Endothelial cell of umbilical vein (primary cell): Measurements from ENCODE around the gene PARP1. TPM values are rescaled to one million over a fixed set of nuclear protein-coding genes. Genes with fewer than 3 reads are reported as not detected.

Experiments used
- BruUV-seq: library from RNA; stranded (reverse); fragments of 400-500 nt; replicated peaks from 2 replicates; lab custom pipeline; 2021; lab: Mats Ljungman, UMichigan
- CTCF ChIA-PET: fragments of 300-600, 350-600 bp; sonication (Branson Sonifier 250); formaldehyde crosslinking; loops from one replicate; lab custom pipeline; 2021; ENCODE audit warnings: antibody characterized with exemption, inconsistent platforms; lab: Charles Lee
- POLR2A ChIA-PET: fragments of 300-600, 350-600 bp; sonication (Branson Sonifier 250); formaldehyde crosslinking; loops from one replicate; lab custom pipeline; 2021; ENCODE audit warnings: antibody characterized with exemption, inconsistent platforms; lab: Charles Lee
- DNase-seq: peaks from one replicate; pipeline ENCODE4 v3.0.0-alpha.2; 2011; ENCODE audit warnings: low read depth, low spot score
- FAIRE-seq: peaks from 2 replicates; lab custom pipeline; 2011; peaks lifted over from hg19 to GRCh38; lab: Jason Lieb, UNC
- H2AFZ ChIP-seq: 2 replicates; pipeline ENCODE4 v1.6.0; 2012; ENCODE audit warnings: low read depth, low read length, control low read depth, inconsistent platforms
- H3K27ac ChIP-seq: 2 replicates; pipeline ENCODE4 v1.5.1; 2011; ENCODE audit warnings: low read depth, mild to moderate bottlenecking, control low read depth, low read length, moderate library complexity; ENCODE audit not compliant: insufficient read depth
- H3K27me3 ChIP-seq, 2 experiments: 2 replicates each; pipeline versions ENCODE4 v1.6.0 to v1.6.1; 2011; ENCODE audit warnings: low read length in 2 of 2, mixed read lengths in 1 of 2; ENCODE audit not compliant: control insufficient read depth in 2 of 2, insufficient read depth in 2 of 2
- H3K36me3 ChIP-seq, 2 experiments: 2 replicates in 1 of 2; 3 replicates in 1 of 2; pipeline ENCODE4 v1.5.1; 2011; ENCODE audit warnings: low read length in 2 of 2, mild to moderate bottlenecking in 1 of 2, moderate library complexity in 1 of 2; ENCODE audit not compliant: control insufficient read depth in 2 of 2, insufficient read depth in 2 of 2; ENCODE audit errors: extremely low read depth in 1 of 2
- H3K4me1 ChIP-seq: 3 replicates; pipeline ENCODE4 v1.5.1; 2011; ENCODE audit warnings: mild to moderate bottlenecking, low read length; ENCODE audit not compliant: control insufficient read depth, insufficient read depth; ENCODE audit errors: extremely low read depth
- H3K4me2 ChIP-seq: 2 replicates; pipeline ENCODE4 v1.6.1; 2011; ENCODE audit warnings: low read length, control low read depth, mixed read lengths; ENCODE audit not compliant: insufficient read depth
- H3K4me3 ChIP-seq, 3 experiments: fragments of 200-600 bp in 1 of 3; sonication (generic), shearing (Covaris generic) in 1 of 3; replicated peaks in 1 of 3; 2 replicates each; pipeline ENCODE4 v1.5.1; 2011 to 2016; ENCODE audit warnings: control low read depth in 3 of 3, low read length in 3 of 3, mild to moderate bottlenecking in 2 of 3, inconsistent platforms in 1 of 3, low read depth in 1 of 3, moderate library complexity in 1 of 3; ENCODE audit not compliant: insufficient read depth in 1 of 3
- H3K79me2 ChIP-seq: 2 replicates; pipeline ENCODE4 v1.6.0; 2012; ENCODE audit warnings: low read length, inconsistent platforms; ENCODE audit not compliant: control insufficient read depth, insufficient read depth
- H3K9ac ChIP-seq: replicated peaks from 2 replicates; pipeline ENCODE3; 2011; ENCODE audit warnings: low read length, control low read depth; ENCODE audit not compliant: insufficient read depth; ENCODE audit errors: extremely low read depth
- H3K9me1 ChIP-seq: replicated peaks from 3 replicates; pipeline ENCODE4 v1.6.0; 2011; ENCODE audit warnings: mild to moderate bottlenecking, low read length; ENCODE audit not compliant: control insufficient read depth, insufficient read depth; ENCODE audit errors: extremely low read depth
- H3K9me3 ChIP-seq: replicated peaks from 2 replicates; pipeline ENCODE4 v1.5.1; 2012; ENCODE audit warnings: low read length, inconsistent platforms; ENCODE audit not compliant: control insufficient read depth, insufficient read depth
- H4K20me1 ChIP-seq: replicated peaks from 2 replicates; pipeline ENCODE3; 2011; ENCODE audit warnings: mild to moderate bottlenecking, low read length; ENCODE audit not compliant: control insufficient read depth, insufficient read depth; ENCODE audit errors: extremely low read depth
- CTCF ChIP-seq, 2 donors: IDR thresholded peaks; 1 replicate in 1 of 2; 2 replicates in 1 of 2; pipeline ENCODE4 v1.5.1; 2011; ENCODE audit warnings: low read length in 2 of 2, mild to moderate bottlenecking in 2 of 2, moderate library complexity in 2 of 2, control low read depth in 1 of 2, inconsistent platforms in 1 of 2, low read depth in 1 of 2; ENCODE audit not compliant: insufficient read depth in 1 of 2; ENCODE audit errors: extremely low read depth in 1 of 2
- EZH2 ChIP-seq: IDR thresholded peaks from 2 replicates; pipeline ENCODE4 v1.6.1; 2012; ENCODE audit warnings: borderline replicate concordance, low read depth, mild to moderate bottlenecking, moderate library complexity, low read length, inconsistent platforms; ENCODE audit not compliant: severe bottlenecking
- FOS ChIP-seq: IDR thresholded peaks from 2 replicates; pipeline ENCODE4 v1.6.1; 2011; ENCODE audit warnings: mild to moderate bottlenecking, low read length, moderate library complexity, borderline replicate concordance; ENCODE audit not compliant: insufficient read depth
- GATA2 ChIP-seq: IDR thresholded peaks from 2 replicates; pipeline ENCODE4 v1.7.0; 2011; ENCODE audit warnings: low read depth, mild to moderate bottlenecking, moderate library complexity, mixed read lengths, low read length; ENCODE audit not compliant: insufficient read length, insufficient read depth
- JUN ChIP-seq: IDR thresholded peaks from 2 replicates; pipeline ENCODE4 v1.6.1; 2011; ENCODE audit warnings: borderline replicate concordance, low read depth; ENCODE audit not compliant: insufficient read length, insufficient read depth
- MAX ChIP-seq: IDR thresholded peaks from 2 replicates; pipeline ENCODE4 v1.6.1; 2011; ENCODE audit not compliant: insufficient read depth, insufficient read length
- MYC ChIP-seq: IDR thresholded peaks from one replicate; pipeline ENCODE4 v1.6.1; 2011; ENCODE audit warnings: mild to moderate bottlenecking, low read depth, low read length
- POLR2A ChIP-seq: IDR thresholded peaks from 2 replicates; pipeline ENCODE4 v1.6.1; 2012; ENCODE audit warnings: low read depth, mild to moderate bottlenecking, control low read depth, low read length
- POLR2AphosphoS5 ChIP-seq: IDR thresholded peaks from 2 replicates; pipeline ENCODE4 v1.6.1; 2012; ENCODE audit warnings: low read depth, mild to moderate bottlenecking, control low read depth, low read length, moderate library complexity; ENCODE audit not compliant: insufficient read depth
- dilution Hi-C: fragments of 300-500 bp; cut with MboI; formaldehyde crosslinking; loops from one replicate; pipeline ENCODE4 v1.15.0; 2019; ENCODE audit warnings: low sequenced_read_pairs; ENCODE audit not compliant: extremely low pct_ligation_motif_present
- intact Hi-C: fragments of 100-400 bp; cut with micrococcal nuclease; formaldehyde crosslinking; loops from one replicate; pipeline ENCODE4 v1.10.0; 2022
- polyA plus RNA-seq, 4 experiments: library from polyadenylated mRNA; depleted of rRNA in 3 of 4; stranded (reverse) in 3 of 4; unstranded in 1 of 4; fragments of >200 nt; gene quantifications; 2 replicates each; pipeline versions ENCODE4 v1.2.1 to v1.2.3, GENCODE V29; 2011 to 2012; ENCODE audit warnings: missing spikeins in 1 of 4
- total RNA-seq: library from RNA; stranded (reverse); gene quantifications from 2 replicates; pipeline ENCODE4 v1.2.3, GENCODE V29; 2021

PARP1 gene
- total and polyA plus RNA-seq, 2 donors (not counting 3 experiments of a cell fraction or from before 2014, with no cell fraction given), result 136 to 160 TPM

- no peaks in the 10 kb centered on the region for H3K9me3 ChIP-seq
- DNase-seq, result no peak
- CTCF ChIA-PET, result no interaction called here
- H2AFZ ChIP-seq, result no peak overlapping the region
- H4K20me1 ChIP-seq, result no peaks in the 10 kb centered on the region
- dilution Hi-C loops (no loop called here), intact Hi-C loops (no loop called here)
- TF ChIP-seq MAX (no peak), FOS (no peak), JUN (no peak), CTCF (IDR thresholded peaks at IDR 0.05; ENCODE audit: extremely low read depth in 1 of 2, insufficient read depth in 1 of 2, low read depth in 1 of 2, low read length in 2 of 2) (no peak), POLR2AphosphoS5 (no peak), EZH2 (no peak), POLR2A (no peak), GATA2 (no peak), MYC (no peak)
- no peak for FAIRE-seq
- no peaks in the 10 kb centered on the region for H3K79me2 ChIP-seq
- no peaks in the 10 kb centered on the region for H3K27me3 ChIP-seq
- POLR2A ChIA-PET, result no interaction called here
- H3K27ac ChIP-seq, result no peak overlapping the region
- H3K36me3 ChIP-seq, result peaks cover 35 to 55% of the 10 kb centered on the region in 2 experiments
- H3K4me2 ChIP-seq, result no peak overlapping the region
- no peaks in the 10 kb centered on the region for H3K9me1 ChIP-seq
- no peak overlapping the region for H3K9ac ChIP-seq
- H3K4me1 ChIP-seq, result no peaks in the 10 kb centered on the region
- BruUV-seq, result no TSS peak
- H3K4me3 ChIP-seq, result no peak overlapping the region
Measured at GRCh38 chr1:226378071-226378470, 29.8 kb downstream of the PARP1 start.
